Measurements from ENCODE around the gene SEC14L1.

Gene SEC14L1

GRCh38 chr17:77167472-77168306 is 26.9 kb downstream of the SEC14L1 start:
- peaks cover 53% of the 10 kb centered on the region for H3K79me2 ChIP-seq
- no peaks in the 10 kb centered on the region for H3K36me3 ChIP-seq (ENCODE audit: control insufficient read depth, insufficient read depth, low read length)
- H2AFZ ChIP-seq, result no peak overlapping the region
- no peak overlapping the region for H3K9ac ChIP-seq
- peaks cover 30% of the 10 kb centered on the region for H3K4me1 ChIP-seq
- TF ChIP-seq CTCF (IDR thresholded peaks at IDR 0.05), result no peak
- H3K4me3 ChIP-seq (ENCODE audit: low read depth, low read length), result no peak overlapping the region
- H3K27ac ChIP-seq, result no peak overlapping the region
- H3K27me3 ChIP-seq (ENCODE audit: control insufficient read depth, insufficient read depth, low read length), result no peaks in the 10 kb centered on the region
- no peak overlapping the region for H3K4me2 ChIP-seq (ENCODE audit: low read length)
- no peaks in the 10 kb centered on the region for H3K9me3 ChIP-seq (ENCODE audit: control insufficient read depth, low read length)

- Histone ChIP-seq H3K4me3 (ENCODE audit: low read depth, low read length) (no peak overlapping the region), H2AFZ (no peak overlapping the region), H3K36me3 (ENCODE audit: control insufficient read depth, insufficient read depth, low read length) (no peaks in the 10 kb centered on the region), H3K27ac (no peak overlapping the region), H3K27me3 (ENCODE audit: control insufficient read depth, insufficient read depth, low read length) (no peaks in the 10 kb centered on the region), H3K9ac (no peak overlapping the region), H3K79me2 (peaks cover 77% of the 10 kb centered on the region), H3K4me2 (ENCODE audit: low read length) (no peak overlapping the region), H3K9me3 (ENCODE audit: control insufficient read depth, low read length) (no peaks in the 10 kb centered on the region), H3K4me1 (peaks cover 3% of the 10 kb centered on the region)
- no peak for TF ChIP-seq CTCF (IDR thresholded peaks at IDR 0.05)
Measured at GRCh38 chr17:77173104-77173503, 32.3 kb downstream of the SEC14L1 start.

GRCh38 chr17:77174928-77175661 is 34.3 kb downstream of the SEC14L1 start:
- Histone ChIP-seq H3K9ac (no peak overlapping the region), H3K27ac (no peak overlapping the region), H3K27me3 (ENCODE audit: control insufficient read depth, insufficient read depth, low read length) (no peaks in the 10 kb centered on the region), H3K36me3 (ENCODE audit: control insufficient read depth, insufficient read depth, low read length) (no peaks in the 10 kb centered on the region), H3K9me3 (ENCODE audit: control insufficient read depth, low read length) (no peaks in the 10 kb centered on the region), H3K4me1 (peaks cover 3% of the 10 kb centered on the region), H3K79me2 (peaks cover 64% of the 10 kb centered on the region), H3K4me2 (ENCODE audit: low read length) (no peak overlapping the region), H3K4me3 (ENCODE audit: low read depth, low read length) (no peak overlapping the region), H2AFZ (no peak overlapping the region)
- no peak for TF ChIP-seq CTCF (IDR thresholded peaks at IDR 0.05)

- H3K4me1 ChIP-seq, result peaks cover 3% of the 10 kb centered on the region
- no peaks in the 10 kb centered on the region for H3K36me3 ChIP-seq (ENCODE audit: control insufficient read depth, insufficient read depth, low read length)
- peaks cover 61% of the 10 kb centered on the region for H3K79me2 ChIP-seq
- H3K27ac ChIP-seq, result no peak overlapping the region
- no peak overlapping the region for H3K4me2 ChIP-seq (ENCODE audit: low read length)
- H3K9ac ChIP-seq, result no peak overlapping the region
- TF ChIP-seq CTCF (IDR thresholded peaks at IDR 0.05), result no peak
- no peak overlapping the region for H2AFZ ChIP-seq
- no peaks in the 10 kb centered on the region for H3K27me3 ChIP-seq (ENCODE audit: control insufficient read depth, insufficient read depth, low read length)
- no peaks in the 10 kb centered on the region for H3K9me3 ChIP-seq (ENCODE audit: control insufficient read depth, low read length)
- no peak overlapping the region for H3K4me3 ChIP-seq (ENCODE audit: low read depth, low read length)
Measured at GRCh38 chr17:77177002-77177741, 36.4 kb downstream of the SEC14L1 start.

Measured in parathyroid adenoma (tissue), 2 donors.